HG02763 (cell line): Measurements from ENCODE around the gene IL17C.

ENCODE experiments used
- ATAC-seq: cut with Tn5 transposase; IDR thresholded peaks from one replicate; pipeline ENCODE4 v1.9.1; 2021; ENCODE audit warnings: mild to moderate bottlenecking, moderate library complexity; ENCODE audit not compliant: unreplicated experiment

IL17C gene, protein sequence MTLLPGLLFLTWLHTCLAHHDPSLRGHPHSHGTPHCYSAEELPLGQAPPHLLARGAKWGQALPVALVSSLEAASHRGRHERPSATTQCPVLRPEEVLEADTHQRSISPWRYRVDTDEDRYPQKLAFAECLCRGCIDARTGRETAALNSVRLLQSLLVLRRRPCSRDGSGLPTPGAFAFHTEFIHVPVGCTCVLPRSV

GRCh38 chr16:88638323-88639230 is at the start of gene IL17C:
Gene IL17C (plus strand): TSS chr16:88638572. CDS start chr16:88638642, 70 bp downstream.
- no peak for ATAC-seq

- no peak for ATAC-seq
Observed at GRCh38 chr16:88588754-88589153, 49.6 kb upstream of the IL17C start.

DNA sequence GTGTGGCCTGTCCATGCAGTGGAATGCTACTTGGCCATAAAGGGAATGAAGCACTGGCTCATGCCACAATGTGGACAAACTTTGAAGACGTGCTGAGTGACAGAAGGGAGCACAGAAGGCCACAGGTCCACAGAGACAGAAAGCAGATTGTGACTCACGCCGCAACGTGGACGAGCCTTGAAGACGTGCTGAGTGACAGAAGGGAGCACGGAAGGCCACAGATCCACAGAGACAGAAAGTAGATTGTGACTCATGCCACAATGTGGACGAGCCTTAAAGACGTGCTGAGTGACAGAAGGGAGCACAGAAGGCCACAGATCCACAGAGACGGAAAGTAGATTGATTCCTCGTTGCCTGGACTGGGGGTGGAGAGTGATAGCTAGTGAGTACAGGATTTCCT is 48.9 kb upstream of the IL17C start:
- no peak for ATAC-seq

DNA sequence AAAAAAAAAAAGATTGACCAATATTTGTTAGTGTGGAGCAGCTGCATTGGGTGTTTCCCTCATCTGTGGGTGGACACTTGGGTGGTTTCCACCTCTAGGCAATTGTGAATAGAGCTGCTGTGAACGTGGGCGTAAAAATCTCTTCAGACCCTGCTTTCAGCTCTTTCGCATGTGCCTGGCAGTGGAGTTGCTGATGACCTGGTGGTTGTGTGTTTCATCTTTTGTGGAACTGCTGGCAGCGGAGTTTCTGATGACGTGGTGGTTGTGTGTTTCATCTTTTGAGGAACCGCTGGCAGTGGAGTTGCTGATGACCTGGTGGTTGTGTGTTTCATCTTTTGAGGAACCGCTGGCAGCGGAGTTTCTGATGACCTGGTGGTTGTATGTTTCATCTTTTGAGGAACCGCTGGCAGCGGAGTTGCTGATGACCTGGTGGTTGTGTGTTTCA is 46.8 kb upstream of the IL17C start:
- no peak for ATAC-seq

GRCh38 chr16:88593061-88593460 is 45.3 kb upstream of the IL17C start:
- ATAC-seq = no peak

- no peak for ATAC-seq
Observed at GRCh38 chr16:88593489-88593888, 44.9 kb upstream of the IL17C start.

- no peak for ATAC-seq
Observed at GRCh38 chr16:88593910-88594309, 44.5 kb upstream of the IL17C start.

- no peak for ATAC-seq
Observed at GRCh38 chr16:88595101-88595500, 43.3 kb upstream of the IL17C start.

- no peak for ATAC-seq
Observed at GRCh38 chr16:88595921-88596320, 42.5 kb upstream of the IL17C start.

DNA sequence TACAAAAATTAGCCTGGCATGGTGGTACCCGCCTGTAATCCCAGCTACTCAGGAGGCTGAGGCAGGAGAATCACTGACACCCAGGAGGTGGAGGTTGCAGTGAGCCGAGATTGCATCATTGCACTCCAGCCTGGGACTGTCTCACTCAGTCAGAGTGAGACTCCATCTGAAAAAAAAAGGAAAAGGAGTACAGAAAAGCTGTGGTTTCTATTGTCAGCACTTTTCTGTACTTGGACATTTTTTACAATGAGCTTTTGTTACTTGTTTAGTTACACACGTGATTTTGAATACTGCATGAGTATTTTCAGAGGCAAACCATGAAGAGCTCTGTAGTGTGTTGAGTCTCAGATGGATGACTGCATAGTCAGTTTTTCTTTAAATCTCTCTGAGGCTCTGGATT is 41.9 kb upstream of the IL17C start:
- ATAC-seq = no peak

DNA sequence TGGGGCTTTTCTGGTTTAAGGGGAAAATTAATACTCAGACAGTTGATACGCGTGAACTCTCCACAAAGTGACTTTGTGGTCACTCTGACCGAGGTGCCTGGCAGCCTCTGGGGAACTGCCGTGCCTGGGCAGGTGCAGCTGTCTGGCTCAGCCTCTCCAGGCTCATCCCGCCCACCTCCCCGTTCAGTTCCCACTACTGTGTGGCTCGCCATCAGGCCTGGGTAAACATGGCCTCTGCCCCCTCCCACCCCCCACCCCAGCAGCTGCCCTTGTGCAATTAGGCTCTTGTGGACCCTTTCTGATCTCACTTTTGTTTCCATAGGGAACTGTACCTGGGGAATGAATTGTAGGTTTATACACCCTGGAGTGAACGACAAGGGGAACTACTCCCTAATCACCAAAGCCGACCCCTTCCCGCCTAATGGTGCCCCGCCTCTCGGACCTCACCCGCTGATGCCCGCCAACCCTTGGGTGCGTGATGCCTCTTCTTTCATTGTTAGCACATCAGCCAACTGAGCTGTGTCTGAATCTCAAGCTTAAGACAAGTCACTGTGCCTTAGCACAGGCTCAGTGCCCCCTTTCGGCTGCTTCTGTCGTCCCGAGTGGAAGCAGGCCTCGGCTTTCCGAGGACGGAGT is 40.4 kb upstream of the IL17C start:
- no peak for ATAC-seq

DNA sequence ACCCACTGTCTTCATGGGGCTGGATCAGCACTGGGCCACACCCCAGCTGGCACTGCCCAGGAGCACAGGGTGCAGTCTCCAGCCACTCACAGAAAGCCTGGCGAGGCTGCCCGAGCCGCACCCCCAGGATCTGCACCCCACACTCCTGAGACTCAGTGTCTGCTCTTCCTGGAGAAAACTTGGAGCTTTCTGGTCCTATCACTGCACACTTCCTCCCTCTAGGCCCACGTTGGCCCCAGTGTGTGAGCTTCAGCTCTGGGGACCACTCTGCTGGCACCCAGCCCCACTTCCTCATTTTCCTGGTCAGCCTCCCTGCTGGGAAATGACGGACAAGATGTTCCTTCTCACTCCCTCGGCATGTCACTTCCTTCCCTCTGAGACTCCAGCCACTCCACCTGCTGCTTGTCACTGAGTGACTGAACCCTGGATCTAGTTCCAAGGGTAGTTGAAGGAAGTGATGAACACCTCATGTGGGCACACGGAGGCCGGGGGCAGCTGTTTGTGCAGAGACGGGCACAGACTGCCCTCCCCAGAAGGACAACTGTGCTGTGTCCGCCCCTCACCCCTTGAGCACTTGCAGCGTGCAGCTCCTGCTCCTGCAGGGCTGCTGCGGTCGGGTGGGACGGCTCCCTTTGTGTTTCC is 39.2 kb upstream of the IL17C start:
- ATAC-seq = no peak

DNA sequence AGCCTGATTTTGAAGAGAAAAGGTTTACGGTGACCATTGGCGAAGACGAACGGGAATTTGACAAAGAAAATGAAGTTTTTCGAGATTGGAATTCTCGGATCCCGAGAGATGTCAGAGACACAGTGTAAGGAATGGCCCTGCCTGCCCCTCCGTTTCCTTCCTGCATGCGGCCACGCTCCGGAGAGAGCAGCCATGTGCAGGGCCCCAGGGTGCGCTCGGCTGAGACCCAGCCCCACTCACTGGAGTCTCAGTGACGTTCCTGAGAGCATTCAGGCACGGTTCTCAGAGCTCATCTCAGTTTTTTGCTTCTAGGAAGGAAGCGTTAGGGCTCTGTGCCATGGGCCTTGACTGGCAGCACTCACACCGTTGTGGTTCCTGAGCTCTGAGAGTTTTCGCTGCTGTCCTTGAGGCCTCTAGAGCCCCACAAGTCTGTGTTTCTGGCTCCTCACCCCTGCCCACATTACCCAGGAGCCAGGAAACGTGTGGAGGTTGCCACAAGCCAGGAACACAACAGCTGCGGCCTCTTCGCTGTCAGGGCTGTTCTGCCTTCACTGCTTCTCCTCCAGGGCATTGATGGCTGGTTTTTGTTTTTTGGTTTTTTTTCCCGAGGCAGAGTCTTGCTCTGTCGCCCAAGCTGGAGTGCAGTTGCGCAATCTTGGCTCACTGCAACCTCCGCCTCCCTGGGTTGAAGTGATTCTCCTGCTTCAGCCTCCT is 38.4 kb upstream of the IL17C start:
- no peak for ATAC-seq

DNA sequence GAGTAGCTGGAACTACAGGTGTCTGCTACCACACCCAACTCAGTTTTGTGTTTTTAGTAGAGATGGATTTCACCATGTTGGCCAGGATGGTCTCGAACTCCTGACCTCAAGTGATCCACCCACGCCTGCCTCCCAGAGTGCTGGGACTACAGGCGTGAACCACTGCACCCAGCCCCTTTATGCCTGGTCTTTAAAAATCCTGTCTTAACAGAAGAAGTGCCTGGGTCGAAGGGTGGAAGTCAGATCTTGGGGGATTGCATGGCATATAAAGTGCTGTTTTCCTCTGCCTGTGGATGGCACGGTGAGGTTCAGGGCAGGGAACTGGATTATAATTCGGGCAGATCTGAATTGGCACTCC is 37.9 kb upstream of the IL17C start:
- ATAC-seq = no peak

DNA sequence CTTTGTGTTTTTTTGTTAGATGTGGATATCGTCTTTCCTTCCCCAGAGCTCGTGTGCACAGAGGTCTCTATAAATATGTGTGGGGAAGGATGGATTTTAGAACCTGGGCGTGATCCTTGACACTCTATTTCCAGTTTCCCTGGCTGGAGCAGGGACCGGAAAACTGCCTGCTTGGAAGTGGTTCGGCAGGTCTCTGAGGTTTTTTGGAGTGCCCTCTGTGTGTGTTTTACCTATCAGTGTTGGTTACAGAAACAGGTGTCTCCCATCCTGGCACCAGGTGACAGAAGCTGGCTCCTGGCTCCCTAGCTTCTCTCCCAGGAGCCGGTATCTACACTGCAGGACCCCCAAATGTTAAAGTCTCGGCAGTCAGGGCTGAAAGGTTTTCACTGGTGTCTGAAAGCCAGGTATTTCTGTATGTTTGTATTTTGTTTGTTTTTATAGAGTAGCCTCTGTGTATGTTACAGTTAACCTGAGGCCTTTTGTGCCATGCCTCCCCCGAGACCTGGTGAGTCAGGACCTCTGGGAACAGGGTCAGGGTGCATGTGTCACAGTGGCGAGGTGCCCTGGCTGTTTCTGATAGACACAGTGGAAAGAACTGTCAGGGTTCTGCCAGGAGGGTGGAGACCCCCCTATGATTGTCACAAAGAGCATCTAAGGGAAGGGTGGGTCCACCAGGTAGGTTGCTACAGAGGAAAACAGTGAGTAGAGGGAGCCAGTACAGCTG is 36.9 kb upstream of the IL17C start:
- no peak for ATAC-seq

GRCh38 chr16:88602091-88602490 is 36.3 kb upstream of the IL17C start:
- no peak for ATAC-seq

GRCh38 chr16:88605186-88606147 is 32.9 kb upstream of the IL17C start:
- no peak for ATAC-seq

DNA sequence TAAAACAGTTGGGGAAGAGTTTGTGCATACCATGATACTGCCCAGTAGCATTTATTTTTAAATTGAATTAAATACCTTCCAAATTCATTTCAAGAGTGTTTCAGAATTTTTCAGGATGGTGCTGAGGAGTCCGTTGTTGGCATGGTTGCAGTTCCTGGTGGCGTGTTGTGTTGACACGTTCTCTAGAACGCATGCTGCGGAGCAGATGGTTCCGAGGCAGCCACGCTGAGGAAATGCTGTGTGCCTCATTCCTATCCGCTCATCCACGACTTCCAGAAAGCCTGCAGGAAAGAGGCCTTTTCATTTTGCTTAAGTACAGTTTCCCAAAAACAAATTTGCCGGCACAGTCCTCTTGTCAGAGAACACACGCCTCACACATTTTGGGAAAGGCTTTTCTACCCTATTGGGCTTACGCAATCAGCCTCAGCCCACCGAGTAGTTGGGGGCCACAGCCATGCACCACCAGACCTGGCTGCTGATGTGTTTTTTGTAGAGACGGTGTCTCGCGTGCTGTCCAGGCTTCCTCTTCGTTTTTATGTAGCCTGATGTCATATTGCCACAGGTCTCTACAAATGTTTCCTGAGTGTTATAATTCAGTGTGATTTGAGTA is 32.1 kb upstream of the IL17C start:
- ATAC-seq = no peak

DNA sequence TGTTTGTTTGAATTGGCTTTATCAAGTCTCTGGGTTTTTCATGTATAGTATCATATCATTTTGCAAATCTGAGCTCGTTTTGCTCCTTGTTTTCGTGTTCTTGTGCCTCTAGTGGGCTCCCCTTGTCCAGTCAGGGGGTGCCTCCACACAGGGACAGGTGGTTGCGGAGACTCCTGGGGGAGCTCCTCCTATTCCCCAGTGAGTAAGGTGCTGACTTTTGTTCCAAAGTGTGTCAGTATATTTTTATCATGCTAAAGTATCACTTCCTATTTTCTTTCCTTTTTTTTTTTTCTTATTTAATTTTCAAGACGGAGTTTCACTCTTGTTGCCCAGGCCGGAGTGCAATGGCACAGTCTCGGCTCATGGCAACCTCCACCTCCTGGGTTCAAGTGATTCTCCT is 30.3 kb upstream of the IL17C start:
- no peak for ATAC-seq
